Inferior parietal cortex (tissue), 1 donor: ENCODE data around the gene LRFN4.

Source experiments
- DNase-seq: peaks from one replicate; pipeline ENCODE4 v3.0.0-alpha.2; 2016; ENCODE audit errors: extremely low spot score

The LRFN4 gene

DNA sequence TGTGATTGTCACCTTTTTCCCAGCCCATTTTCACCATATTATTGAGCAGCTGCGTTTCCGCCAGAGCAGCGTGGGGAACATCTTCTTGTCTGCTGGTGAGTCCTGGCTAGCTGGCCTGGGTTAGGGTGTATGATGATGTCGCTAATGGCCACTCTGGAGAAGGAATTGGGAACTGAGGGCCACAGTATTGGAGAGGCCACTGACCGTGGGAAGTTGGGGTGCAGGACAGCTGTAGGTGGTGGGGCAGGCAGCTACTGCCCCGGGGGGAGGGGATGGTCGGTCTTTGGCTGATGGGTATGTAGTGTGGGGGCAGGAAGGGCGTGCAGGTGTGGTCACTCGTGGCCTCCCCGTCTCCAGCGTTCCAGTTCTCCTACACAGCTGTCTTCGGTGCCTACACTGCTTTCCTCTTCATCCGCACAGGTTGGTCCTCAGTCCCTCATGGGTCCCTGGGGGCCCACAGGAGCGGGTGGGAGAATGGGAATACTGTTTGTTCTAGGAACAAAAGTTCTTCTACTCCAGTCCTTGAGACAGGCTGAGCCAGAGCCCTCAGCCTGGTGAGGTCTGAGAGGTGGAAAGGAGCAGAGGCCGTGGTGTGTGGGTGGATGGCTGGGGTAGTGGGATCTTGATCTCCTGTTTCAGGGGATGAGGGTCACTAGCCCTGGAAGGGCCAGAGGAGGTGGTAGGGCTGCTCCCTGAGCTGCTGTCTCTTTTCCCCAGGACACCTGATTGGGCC is 11.6 kb upstream of the LRFN4 start:
- no peak for DNase-seq

DNA sequence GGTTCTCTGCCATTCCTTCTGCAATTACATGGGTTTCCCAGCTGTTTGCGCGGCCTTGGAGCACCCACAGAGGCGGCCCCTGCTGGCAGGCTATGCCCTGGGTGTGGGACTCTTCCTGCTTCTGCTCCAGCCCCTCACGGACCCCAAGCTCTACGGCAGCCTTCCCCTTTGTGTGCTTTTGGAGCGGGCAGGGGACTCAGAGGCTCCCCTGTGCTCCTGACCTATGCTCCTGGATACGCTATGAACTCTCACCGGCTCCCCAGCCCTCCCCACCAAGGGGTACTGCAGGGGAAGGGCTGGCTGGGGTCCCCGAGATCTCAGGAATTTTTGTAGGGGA is 11.0 kb upstream of the LRFN4 start:
- DNase-seq = no peak

DNA sequence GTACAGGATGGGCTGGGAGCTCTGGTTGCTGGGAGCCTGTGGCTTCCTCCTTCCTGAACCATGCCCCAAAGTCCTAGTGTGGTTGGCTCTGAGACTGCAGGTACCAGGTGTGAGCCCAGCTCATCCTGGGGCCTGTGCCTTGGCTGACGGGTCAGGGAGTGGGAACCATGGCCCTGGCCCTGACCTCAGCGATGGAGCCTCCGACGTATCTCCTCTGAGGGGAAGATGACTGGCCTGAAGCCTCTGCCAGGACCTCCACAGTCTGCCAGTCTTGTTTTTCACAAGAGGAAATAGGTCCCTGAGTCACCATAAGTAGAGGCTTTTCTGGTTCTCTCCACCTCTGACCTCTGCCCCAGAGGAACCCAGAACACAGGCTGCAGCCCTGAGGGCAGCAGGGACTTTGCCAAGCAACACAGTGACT is 10.2 kb upstream of the LRFN4 start:
- no peak for DNase-seq

DNA sequence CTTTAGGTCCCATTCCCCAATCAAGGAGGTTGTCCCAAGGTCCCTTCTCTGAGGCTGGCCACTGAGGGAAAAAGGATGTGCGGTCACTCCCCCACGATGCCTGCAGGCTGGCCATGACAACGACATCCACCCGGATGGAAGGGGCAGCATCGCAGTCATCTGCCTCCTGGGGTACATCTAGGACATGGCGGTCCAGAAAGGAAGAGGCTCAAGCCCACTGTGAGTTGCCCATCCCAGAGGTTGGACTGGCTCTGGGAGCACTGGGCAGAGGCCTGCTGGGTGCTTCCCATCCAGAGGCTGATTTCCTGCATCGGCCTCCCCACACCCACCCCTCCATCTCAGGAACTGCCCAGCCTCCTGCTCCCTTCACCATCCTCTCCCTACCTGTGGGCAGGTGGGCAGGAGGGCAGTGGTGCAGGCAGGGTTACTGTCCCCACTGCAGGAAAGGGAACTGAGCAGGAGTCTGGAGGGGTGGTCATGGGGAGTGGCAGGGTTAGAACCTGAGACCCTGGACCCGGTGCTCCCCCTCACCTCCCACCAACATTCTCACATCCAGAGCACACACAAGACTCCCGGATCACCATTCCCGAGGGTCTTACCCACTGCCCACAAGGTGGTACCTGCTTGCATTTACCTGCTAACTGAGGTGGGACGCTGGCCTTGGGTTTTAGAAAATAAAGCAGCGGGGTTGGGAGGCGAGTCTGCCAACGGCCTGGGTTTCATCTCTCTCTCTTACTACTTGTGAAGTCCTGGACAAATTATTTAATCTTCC is 9.2 kb upstream of the LRFN4 start:
- DNase-seq = no peak

DNA sequence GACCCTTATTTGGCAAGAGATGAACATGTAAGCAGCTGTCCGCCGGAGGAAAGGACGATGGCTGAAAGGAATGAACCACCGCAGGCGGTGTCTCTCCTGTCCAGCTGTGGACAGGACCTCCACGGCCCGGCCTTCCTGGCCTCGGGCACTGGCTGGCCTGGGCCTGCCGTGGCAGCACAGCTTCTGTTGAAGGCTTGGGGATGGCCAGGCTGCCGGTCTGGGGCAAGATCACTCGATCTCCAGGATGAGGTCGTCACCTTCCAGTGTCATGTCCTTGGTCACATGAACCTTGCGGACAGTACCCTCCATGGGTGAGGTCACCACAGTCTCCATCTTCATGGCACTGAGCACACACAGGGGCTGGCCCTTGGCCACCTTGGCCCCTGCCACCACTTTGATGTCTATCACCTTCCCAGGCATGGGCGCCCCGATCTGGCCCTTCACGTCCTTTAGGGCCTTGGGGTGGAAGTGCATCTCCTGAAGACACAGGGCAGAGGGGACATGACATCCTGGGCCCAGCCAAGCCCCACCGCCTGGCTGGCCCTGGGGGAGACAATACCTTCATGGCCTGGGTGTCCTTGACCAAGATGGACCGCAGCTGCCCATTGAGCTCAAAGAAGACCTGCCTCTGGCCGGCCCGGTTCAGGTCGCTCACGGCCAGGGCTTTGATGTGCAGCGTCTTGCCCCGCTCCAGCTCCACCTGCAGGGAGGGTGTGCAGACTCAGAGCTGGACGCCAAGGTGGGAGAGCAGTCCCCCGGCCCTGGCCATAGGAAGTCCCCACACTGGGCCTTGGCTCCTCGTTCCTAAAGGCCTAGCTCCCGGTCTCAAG is 8.0 kb upstream of the LRFN4 start:
- DNase-seq = no peak

DNA sequence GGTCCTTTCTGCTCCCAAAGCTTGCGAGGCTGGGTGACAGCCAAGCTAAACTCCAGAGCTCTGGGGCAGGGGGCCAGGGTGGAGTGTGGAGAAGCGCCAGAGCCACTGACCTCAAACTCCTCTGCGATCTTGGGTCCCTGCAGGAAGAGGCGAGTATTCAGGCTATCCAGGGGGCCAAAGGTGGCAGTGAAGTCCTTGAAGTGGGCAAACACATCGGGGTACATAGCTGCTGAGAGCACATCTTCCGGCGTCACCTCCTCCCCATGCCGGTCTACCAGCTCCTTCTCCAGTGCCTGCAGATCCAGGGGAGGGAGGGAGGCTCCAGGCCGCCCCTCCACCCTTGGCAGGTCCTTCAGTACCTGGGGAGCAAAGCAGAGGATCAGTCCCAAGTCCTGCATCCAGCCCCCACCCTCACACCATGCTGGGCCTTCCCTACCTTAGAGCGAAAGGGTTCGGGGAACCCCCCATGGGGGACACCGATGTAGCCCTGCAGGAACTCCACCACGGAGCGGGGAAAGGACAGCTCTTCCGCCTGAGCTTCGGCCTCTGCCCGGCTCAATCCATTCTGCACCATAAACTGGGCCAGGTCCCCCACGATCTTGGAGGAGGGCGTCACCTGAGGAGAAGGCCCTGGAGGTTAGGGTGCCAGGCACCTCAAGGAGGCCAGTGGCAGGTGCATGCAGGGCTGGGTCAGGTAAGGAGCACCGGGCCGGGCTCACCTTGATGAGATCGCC is 7.2 kb upstream of the LRFN4 start:
- no peak for DNase-seq

DNA sequence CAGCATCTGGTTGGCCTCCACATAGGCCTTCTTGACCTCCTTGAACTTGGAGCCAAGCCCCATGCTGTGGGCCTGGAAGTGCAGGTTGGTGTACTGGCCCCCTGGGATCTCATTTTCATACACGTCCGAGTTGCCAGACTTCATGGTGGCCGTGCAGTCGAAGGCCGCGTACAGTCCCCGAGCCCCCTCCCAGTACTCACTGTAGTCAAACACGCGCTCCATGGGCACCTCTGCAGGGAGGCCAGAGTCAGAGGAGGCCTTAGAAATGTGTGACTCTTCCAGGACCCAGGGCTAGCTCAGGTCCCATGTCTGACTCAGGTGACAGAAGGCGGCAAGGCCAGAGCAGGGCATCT is 6.7 kb upstream of the LRFN4 start:
- DNase-seq = no peak

DNA sequence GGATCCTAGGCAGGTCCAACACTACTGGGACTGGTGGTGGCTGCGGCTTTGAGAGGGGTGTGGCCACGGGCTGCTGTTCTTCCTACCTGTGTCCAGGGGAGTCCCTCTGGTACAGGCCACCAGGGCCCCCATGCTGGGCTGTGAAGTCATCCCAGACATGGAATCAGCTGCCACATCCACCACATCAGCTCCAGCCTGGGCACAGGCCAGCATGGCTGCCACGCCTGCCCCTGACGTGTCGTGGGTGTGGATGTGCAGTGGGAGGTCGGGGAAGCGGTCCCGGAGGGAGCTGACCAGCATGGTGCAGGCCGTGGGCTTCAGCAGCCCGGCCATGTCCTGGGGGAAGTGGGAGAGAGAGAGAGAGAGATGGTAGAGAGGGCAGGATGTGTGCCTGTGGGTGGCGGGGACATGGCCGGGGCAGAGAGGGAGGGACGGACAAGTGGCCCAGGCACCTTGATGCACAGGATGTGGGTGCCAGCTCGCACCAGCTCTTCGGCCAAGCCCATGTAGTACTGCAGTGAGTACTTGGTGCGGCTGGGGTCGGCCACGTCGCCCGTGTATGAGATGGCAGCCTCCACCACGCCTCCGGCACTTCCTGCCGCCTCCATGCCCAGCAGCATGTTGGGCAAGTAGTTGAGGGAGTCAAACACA is 6.2 kb upstream of the LRFN4 start:
- DNase-seq = no peak

DNA sequence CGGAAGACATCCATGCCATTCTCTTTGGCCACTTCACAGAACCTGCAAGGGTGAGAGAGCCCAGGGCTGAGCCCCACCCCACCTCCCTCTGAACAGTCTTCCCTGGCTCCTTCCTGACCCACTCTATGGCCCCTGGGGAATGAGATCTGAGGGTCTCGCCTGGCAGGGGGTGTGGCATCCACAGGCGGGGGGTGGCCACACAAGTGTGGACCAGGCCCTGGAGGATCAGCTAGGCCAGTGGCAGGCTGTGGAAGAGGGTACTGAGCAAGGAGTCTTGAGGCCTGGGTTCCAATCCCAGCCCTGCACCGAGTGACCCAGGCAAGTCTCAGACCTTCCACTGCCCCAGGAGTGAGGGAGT is 5.6 kb upstream of the LRFN4 start:
- DNase-seq = no peak

DNA sequence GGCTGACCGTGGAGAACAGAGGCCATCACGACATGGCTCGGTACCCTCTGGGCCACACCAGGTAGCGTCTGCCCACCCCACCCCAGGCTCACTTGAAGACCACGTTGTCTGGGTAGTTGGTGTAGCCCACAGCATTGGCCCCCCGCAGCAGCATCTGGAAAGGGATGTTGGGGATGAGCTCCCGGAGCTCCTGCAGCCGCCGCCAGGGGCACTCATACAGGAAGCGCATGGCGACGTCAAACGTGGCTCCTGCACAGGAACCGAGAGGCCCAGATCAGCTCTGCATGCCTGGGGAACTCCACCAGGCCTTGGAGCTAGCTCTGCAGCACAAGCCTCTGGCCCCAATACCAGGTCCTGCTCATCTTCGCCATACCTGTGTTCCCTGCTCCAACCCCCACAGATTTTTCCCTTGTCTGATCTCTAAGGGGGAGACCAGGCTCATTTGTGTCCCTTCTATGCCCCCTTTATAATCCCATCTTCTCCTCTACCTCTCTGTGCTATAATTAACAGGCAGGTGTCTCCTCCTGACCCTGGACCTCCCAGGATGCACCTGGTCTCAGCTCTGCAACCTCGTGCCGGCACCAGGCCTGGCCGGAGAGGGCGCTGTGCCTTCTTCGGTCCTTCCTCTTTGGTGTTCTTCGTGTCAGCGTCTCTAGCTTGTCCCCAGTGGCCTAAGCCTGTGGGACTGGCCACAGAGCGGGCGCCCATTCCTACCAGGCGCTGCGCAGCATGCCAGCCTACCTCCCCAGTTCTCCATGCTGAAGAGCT is 5.0 kb upstream of the LRFN4 start:
- no peak for DNase-seq

DNA sequence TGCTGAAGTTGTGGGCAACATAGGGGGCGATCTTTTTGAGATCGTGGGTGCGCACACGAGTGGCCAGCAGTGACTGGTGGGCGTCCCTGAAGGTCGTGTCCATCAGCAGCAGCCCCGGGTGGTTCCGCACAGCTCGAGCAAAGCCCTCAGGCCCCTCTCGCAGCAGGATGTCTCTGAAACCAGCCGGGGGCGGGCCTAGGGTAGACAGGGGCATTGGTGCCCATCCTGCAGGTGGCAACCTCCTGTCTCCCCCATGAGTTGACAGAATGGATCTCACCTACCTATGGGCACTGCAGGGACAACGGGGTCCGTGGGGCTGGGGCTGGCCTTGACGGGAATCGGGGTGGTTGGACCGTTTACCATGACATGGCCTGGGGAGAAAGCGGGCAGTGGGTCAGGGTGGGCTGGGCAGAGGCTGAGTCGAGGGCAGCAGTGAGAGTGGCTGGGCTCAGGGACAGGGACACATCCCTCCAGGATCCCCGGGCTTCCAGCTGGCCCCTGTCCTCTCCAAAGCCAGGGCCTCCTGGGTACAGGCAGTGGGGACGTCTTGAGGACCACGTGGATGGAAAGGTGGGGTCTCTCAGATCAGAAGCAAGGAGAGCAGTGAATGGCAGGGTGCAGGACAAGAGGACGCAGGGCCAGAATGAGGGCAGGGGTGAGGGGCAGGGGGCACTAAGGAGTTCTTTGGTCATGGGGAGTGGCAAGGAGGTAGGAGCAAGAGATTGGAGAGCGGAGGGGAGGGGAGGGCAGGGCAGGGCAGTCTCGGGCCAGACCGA is 4.2 kb upstream of the LRFN4 start:
- no peak for DNase-seq

DNA sequence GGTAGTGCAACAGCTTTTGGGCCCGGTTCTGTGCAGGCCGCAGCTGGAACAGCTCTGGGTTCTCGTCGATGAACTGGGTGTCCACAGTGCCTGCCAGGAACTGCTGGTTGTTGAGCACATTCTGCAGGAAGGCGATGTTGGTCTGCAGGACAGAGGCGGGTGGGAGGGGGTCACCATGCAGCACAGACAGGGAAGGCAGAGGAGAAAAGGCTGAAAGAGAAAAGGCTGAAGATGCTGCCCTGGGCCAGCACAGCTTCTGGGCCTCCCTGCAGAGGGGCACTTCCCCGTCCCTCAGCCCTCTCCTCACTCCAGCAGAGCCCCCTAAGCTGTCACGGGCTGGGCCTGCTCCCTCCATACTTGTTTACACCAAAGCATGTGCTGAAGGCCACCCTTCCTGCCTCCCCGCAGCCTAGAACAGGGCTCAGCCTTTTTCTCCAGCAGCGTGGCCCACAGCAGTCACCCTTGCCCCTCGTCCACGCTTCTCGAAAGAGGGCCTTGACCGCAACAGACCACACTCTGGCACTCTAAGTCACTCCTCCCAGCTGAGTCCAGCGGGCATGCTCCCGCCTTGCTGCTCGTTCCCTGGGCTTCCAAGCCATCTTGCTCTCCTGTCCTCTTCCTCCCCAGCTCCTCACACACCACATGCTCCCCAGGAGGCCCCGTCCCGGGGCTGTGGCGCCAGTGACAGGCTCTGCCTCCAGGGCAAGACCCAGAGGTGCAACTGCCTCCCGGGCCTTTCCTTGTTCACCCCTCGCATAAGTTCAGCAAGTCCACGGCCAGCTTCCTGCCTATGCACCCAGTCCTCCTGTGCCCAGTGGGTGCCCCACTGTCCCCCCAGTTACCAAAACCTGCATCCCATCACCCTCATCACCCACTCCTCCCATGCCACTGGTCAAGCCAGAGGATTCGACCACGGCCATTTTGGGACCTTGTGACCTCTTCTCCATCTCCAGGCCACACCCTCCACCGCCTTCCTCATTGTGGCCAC is 3.3 kb upstream of the LRFN4 start:
- no peak for DNase-seq

DNA sequence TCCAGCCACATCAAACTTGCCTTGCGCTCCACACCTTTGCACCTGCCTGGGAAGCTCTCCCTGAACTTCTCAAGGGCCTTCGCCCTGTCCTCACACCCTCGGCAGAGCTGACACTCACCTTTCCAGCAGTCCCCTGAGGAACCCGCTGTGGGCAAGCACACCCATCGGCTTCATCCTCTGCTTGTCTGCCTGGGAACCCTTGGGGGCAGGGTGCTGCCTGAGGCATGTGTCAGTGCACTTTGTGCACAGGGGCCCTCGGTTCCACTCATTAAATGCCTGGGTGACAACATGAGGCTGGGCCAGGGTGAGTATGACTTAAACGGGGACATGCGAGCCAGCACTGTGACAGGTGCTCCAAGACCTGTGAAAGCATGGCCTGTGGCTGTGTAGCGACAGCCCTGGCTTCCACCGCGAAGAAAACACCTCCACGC is 2.6 kb upstream of the LRFN4 start:
- DNase-seq = no peak

DNA sequence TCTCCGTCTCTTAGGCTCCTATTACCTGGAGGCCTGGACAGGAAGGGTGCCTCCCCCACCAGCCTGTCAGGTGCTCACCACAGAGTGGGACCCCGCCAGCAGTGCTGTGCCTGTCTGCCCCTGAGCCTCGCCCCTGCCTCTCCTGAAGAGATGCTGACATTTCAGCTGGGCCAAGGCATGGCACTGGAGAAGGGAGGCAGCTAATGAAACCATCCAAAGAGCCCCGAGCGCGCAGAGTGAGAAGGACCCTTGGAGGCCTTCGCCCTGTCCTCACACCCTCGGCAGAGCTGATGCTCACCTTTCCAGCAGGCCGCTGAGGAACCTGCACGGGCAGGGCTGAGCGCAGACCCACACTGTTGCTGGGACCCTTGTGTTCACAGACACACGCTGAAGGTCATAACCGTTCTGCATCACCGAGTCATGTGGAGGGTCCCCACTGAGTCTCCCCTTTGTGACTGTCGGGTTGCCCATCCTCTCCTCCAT is 2.1 kb upstream of the LRFN4 start:
- no peak for DNase-seq

DNA sequence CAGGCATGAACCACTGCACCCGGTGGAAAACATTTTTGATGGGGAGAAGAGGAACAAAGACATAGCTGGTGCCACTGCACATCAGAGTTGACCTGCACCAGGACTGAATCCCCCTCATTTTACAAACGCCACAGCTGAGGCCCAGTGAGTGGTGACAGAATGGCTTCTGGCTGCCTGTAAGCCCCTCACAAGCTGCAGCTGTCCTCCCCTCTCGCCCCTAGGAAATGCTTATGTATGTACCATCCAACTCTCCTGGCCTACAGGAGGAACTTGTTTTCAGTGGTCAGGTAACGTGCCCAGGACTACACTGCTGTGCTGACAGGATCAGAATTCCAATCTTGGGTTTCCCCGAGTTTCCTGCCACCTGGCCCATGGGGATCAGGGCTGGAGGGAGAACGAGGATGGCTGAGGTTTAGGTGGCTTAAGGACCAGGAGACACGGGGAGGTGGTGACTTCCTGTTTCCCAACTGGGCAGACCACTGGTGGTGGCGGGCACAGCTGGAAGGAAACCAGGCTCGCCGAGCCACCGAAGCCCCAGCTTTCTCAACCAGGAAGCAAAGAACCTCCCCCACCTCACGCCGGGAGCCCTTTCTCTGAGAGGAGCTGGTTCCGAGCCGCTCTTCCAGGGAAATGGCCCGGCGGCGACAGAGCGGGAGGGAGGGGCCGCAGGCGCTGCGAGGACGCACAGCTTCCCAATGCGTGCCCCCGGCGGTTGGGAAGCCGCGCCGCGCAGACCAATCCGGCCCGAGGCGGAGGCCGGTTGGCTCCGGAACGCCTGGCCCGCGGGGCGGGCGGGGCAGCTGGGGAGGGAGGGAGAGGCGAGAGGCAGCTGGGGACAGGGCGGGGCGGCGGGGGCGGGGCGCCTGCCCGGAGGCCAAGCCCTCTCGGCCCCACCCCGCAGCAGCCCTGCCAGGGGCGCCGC is 1.0 kb upstream of the LRFN4 start:
- DNase-seq = peak; percentile 86

DNA sequence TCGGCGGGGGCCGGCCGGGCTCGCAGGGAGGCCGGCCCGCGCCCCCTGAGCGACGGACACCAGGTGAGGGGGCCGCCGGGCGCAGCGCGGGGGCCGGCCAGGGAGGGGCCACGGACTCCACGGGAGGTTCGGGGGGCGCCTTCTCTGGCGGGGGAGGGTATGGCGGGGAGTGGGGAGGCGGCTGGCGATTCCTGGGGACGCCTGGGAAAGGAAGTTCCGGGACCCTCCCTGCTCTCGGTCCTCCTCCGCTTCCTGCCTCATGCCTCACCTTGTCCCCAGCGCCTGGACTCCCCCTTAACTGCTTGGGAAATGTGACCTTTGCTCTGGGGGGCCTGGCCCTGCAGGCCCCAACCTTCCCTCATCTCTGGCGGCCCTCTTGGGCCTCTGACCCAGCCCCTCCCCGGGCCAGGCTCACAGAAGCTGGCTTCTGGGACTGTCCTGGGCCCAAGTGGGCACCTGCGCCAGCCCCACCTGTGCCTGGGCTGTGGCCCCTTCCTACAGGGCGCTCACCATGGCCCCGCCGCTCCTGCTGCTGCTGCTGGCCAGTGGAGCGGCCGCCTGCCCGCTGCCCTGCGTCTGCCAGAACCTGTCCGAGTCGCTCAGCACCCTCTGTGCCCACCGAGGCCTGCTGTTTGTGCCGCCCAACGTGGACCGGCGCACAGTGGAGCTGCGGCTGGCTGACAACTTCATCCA is 516 bp downstream of the LRFN4 start:
- DNase-seq = no peak

DNA sequence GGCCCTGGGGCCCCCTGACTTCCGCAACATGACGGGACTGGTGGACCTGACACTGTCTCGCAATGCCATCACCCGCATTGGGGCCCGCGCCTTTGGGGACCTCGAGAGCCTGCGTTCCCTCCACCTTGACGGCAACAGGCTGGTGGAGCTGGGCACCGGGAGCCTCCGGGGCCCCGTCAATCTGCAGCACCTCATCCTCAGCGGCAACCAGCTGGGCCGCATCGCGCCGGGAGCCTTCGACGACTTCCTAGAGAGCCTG is 992 bp downstream of the LRFN4 start:
- no peak for DNase-seq
